GM12892 (cell line): ENCODE measurements around the gene PIGW.

Source experiments
- POLR2A ChIP-seq: IDR thresholded peaks from 2 replicates; pipeline ENCODE4 v1.6.1; 2011; ENCODE audit warnings: low read depth, low read length, control low read depth
- TAF1 ChIP-seq: IDR thresholded peaks from 2 replicates; pipeline ENCODE4 v1.6.1; 2011; ENCODE audit warnings: low read depth, mild to moderate bottlenecking, control low read depth, low read length, borderline replicate concordance

DNA sequence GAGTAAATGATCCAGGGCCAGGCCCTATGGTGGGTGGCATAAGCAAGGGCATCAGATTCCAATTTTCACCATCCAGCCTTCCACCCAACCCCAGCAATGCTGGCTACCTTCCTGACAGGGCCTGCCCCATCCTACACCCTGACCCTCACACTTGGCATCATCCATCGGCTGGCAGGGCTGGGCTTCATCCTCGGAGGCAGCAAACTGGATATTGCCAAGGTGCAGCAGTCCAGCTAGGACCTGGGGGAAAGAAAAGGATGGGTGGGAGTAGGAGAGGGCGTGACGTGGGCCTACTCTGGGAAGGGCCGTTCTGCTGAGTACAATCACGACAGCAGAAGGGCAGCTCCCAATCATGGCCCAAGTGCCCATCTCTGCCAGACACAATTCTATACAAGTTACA, 23.6 kb upstream of the PIGW start:
- TF ChIP-seq TAF1 (no peak), POLR2A (no peak)
